GM12801 (cell line): ENCODE measurements around the gene ATP8A1.

Source experiments
- CTCF ChIP-seq: IDR thresholded peaks from one replicate; pipeline ENCODE4 v1.5.1; 2011; ENCODE audit warnings: control low read depth; ENCODE audit not compliant: insufficient read length; ENCODE audit errors: extremely low read depth

Gene ATP8A1

GRCh38 chr4:42471896-42472295 lies 185.0 kb downstream of the ATP8A1 start:
- TF ChIP-seq CTCF, result no peak

- no peak for TF ChIP-seq CTCF
Measured at GRCh38 chr4:42470023-42470422, 186.9 kb downstream of the ATP8A1 start.

GRCh38 chr4:42466273-42466844 lies 190.5 kb downstream of the ATP8A1 start:
- no peak for TF ChIP-seq CTCF

GRCh38 chr4:42464550-42465094 lies 192.3 kb downstream of the ATP8A1 start:
- no peak for TF ChIP-seq CTCF

- TF ChIP-seq CTCF, result no peak
Measured at GRCh38 chr4:42460043-42460442, 196.9 kb downstream of the ATP8A1 start.

GRCh38 chr4:42458657-42459056 lies 198.2 kb downstream of the ATP8A1 start:
- no peak for TF ChIP-seq CTCF

- TF ChIP-seq CTCF, result no peak
Measured at GRCh38 chr4:42454755-42455420, 202.0 kb downstream of the ATP8A1 start.
